GM13977 (cell line): ENCODE measurements around the gene POM121.
"Not testable (repeated sequence)": the region's sequence is repeated elsewhere in the genome, so short reads cannot be mapped to it uniquely, and the experiment has no call there.

Experiments used
- DNase-seq: peaks from one replicate; pipeline ENCODE4 v3.0.0; 2012; ENCODE audit warnings: low spot score
- in situ Hi-C: fragments of 300-500 bp; cut with MboI; formaldehyde crosslinking; loops from one replicate; pipeline ENCODE4 v1.12.0; 2022; ENCODE audit warnings: low sequenced_read_pairs, low pct_unique_long_range_greater_than_20kb, mixed read lengths, inconsistent platforms; ENCODE audit not compliant: unreplicated experiment
- TF ChIP-seq, protein P1 (sequence below): IDR thresholded peaks from 2 replicates; pipeline ENCODE4 v1.5.1; 2012; ENCODE audit warnings: mild to moderate bottlenecking, control low read depth; ENCODE audit not compliant: insufficient read depth; ENCODE audit errors: extremely low read depth, missing control alignments

The POM121 gene

DNA sequence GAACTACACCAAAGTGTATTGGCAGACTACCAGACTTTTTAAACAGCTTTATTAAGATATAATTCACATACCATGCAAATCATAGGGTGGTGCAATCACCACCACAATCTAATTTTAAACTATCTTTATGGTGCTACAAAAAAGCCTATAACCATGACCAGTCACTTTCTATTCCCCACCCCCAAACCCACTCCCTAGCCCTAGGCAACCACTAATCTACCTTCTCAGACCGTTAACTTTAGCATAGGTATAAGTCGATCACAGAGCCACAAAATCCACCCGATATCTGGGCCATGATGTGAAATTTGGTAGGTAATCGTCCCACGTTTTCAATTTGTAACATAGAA is 536 bp upstream of the POM121 start:
- in situ Hi-C loops, result no loop called here
- no peak for DNase-seq

DNA sequence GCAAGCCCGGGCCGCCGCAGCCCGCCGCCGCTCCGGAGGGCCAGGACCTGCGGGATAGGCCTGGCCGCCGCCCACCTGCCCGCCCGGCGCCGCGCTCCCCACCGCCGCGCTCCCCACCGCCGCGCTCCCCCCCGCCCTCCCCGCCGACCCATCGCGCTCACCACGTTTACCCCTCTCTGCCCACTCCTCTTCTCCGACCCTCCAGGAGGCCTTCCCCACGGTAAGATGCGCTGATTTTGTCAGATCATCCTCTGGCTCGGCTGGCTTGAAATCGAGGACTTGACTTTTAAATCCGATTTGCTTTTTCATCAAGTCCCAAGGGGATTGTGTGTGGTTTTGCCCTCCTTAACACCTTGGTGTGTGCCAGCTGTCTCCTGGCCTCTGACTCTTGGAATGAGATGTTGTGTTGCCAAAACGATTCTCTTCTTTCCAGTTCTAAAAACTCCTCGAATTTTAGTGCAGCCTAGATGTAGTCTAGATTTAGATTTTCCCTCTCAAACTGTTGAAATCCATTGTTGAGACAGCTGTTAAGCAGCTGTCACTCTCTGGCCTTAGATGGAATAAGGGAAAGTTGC is 738 bp downstream of the POM121 start:
- DNase-seq, result peak; percentile 9
- in situ Hi-C loops, result no loop called here
- TF ChIP-seq, protein P1, sequence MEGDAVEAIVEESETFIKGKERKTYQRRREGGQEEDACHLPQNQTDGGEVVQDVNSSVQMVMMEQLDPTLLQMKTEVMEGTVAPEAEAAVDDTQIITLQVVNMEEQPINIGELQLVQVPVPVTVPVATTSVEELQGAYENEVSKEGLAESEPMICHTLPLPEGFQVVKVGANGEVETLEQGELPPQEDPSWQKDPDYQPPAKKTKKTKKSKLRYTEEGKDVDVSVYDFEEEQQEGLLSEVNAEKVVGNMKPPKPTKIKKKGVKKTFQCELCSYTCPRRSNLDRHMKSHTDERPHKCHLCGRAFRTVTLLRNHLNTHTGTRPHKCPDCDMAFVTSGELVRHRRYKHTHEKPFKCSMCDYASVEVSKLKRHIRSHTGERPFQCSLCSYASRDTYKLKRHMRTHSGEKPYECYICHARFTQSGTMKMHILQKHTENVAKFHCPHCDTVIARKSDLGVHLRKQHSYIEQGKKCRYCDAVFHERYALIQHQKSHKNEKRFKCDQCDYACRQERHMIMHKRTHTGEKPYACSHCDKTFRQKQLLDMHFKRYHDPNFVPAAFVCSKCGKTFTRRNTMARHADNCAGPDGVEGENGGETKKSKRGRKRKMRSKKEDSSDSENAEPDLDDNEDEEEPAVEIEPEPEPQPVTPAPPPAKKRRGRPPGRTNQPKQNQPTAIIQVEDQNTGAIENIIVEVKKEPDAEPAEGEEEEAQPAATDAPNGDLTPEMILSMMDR, result no peak

More for the DNA sequence above, 536 bp upstream of the POM121 start:
- TF ChIP-seq, protein P1, result no peak

DNA sequence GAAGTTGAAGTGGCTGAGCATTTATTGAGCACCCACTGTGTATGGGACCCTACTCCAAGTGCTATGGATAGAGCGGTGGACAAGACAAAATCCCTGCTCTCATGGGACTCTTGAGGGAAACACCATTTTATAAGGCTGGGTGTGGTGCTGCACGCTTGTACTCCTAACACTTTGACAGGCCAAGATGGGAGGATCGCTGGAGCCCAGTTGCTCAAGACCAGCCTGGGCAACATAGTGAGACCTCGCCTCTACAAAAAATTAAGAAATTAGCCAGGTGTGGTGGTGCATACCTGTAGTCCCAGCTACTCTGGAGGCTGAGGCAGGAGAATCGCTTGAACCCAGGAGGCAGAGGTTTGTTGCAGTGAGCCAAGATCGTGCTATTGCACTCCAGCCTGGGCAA is 2.9 kb downstream of the POM121 start:
- DNase-seq, in situ Hi-C loops: not testable (repeated sequence)

DNA sequence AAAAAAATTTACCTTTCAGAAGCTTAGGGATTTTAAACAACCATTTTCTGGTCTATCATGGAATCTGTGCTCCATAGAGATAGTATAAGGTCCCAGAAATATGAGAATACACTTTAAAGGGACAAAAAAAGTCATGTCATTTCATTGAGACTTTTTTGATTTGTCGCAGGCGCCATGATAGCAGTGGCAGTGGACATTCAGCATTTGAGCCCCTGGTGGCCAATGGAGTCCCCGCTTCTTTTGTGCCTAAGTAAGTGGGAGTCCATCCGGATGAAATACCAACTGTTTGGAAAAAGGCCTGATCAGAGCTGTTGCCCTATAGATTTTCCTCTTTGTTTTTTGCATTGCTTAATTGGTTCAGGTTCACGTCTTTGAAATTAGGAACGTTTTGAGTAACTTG is 3.3 kb downstream of the POM121 start:
- in situ Hi-C loops, DNase-seq: not testable (repeated sequence)

DNA sequence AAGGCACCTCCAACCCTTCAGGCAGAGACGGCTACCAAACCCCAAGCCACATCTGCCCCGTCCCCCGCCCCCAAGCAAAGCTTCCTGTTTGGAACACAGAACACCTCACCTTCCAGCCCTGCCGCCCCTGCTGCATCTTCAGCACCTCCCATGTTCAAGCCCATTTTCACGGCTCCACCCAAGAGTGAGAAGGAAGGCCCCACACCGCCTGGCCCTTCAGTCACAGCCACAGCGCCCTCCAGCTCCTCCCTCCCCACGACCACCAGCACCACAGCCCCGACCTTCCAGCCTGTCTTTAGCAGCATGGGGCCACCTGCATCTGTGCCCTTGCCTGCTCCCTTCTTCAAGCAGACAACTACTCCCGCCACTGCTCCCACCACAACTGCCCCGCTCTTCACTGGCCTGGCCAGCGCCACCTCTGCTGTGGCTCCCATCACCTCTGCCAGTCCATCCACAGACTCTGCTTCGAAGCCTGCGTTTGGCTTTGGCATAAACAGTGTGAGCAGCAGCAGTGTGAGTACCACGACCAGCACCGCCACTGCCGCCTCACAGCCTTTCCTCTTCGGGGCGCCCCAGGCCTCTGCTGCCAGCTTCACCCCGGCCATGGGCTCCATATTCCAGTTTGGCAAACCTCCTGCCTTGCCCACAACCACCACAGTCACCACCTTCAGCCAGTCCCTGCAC is 17.3 kb downstream of the POM121 start:
- DNase-seq, in situ Hi-C loops: not testable (repeated sequence)

DNA sequence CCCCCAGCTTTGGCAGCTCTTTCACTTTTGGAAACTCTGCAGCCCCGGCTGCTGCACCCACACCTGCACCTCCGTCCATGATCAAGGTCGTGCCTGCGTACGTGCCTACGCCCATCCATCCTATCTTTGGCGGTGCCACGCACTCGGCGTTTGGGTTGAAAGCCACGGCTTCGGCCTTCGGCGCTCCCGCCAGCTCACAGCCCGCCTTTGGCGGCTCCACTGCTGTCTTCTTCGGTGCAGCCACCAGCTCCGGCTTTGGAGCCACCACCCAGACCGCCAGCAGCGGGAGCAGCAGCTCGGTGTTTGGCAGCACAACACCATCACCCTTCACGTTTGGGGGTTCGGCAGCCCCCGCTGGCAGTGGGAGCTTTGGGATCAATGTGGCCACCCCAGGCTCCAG is 18.1 kb downstream of the POM121 start:
- in situ Hi-C loops, result not testable (repeated sequence)

DNA sequence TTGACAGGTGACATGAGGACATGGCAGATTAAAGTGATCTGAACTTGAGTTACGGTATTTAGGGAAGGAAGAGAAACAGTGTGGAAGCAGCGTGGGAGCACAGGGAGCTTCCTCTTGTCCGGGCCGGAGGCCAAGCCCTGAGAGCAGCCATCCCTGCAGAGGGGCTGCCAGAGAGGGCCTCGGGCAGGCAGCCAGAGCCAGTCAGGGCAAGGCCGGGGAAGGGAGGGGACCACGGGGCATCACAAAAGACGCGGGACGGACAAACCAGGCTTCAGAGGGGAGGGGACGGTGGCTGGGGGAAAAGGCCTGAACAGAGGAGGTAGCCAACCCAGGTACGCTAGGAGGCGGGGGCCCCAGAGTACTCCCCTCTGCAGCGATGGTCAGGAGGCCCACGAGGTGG is 20.0 kb downstream of the POM121 start:
- in situ Hi-C loops, DNase-seq: not testable (repeated sequence)

More for the DNA sequence above, 18.1 kb downstream of the POM121 start:
- not testable (repeated sequence) for DNase-seq

DNA sequence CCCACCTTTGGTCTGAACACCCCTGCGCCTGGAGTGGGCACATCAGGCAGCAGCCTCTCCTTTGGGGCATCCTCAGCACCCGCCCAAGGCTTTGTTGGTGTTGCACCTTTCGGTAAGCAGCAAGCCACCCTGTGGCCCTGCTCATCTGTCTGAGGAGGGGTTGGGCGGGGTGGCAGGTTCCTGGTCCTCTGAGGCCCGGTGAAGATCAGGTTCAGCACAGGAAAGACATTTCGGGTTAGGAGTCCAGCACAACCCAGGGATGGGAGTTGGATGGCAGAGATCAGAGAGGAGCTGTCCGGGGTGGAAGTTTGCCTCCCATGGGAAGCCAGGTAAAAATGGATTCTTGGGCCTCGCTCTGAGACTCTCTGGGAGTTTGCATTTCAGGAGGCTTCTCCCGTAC is 20.7 kb downstream of the POM121 start:
- DNase-seq, in situ Hi-C loops: not testable (repeated sequence)

DNA sequence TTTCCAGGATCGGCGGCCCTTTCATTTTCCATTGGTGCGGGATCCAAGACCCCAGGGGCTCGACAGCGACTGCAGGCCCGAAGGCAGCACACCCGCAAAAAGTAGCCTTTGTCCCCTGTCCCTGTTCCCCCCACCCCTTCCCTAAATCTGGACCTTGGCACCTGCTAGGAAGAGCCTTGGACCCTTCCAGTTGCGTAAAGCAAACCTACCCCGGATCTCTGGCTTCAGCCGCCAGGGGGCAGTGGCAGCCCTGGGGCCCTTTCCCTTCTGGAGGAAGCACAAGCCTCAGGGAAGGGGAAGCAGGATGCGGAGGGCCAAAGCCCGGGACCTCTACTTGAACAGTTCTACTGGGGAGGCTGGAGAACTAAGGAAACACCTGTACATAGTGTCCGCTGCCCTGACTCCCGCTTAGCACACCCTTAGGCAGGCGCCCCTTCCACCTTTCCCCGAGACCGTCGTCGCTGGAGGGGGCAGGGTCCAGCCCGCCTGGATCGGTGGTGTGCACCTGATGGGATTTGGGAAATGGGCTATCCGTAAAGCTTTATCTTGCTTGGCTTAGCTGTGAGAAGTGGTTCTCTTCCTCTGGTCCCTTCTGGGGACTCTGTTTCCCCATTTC is 21.3 kb downstream of the POM121 start:
- in situ Hi-C loops, DNase-seq: not testable (repeated sequence)

DNA sequence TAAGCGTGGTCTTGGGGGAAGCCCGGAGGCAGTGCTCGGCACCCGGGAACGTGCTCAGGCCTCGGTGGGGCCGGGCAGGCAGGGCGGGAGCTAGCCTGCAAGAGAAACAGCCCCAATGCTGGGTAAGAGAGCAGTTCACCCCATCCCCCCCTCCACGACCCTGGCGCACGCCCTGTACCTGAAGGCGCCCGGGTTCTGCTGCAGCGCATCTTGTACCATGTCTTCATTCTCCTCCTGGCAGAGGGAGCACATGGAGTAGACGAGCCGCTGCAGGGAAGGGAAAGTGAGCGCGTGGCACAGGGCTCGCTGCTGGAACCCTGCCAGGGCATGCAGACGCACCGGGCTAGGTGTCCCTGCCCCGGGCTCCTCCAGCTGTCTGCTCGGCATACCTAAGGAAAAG is 23.8 kb downstream of the POM121 start:
- in situ Hi-C loops, DNase-seq: not testable (repeated sequence)

DNA sequence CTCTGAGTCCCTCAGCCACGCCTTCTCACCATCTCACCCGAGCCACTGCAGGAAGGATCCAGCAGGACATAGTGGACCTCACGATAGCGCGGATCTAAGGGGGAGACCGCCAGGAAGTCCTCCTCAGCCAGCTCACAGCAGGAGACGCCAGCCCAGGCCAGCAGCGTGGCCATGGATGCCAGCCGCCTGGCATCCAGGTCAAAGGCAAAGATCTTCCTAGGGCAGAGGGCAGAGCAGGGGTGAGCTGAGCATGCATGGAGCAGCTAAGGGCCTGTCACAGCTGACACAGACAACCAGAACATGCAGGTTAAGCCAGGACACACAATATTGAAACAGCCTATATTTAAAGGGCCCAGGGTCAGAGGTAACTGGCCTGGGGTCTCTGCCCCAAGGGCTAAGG is 24.4 kb downstream of the POM121 start:
- in situ Hi-C loops, DNase-seq: not testable (repeated sequence)

DNA sequence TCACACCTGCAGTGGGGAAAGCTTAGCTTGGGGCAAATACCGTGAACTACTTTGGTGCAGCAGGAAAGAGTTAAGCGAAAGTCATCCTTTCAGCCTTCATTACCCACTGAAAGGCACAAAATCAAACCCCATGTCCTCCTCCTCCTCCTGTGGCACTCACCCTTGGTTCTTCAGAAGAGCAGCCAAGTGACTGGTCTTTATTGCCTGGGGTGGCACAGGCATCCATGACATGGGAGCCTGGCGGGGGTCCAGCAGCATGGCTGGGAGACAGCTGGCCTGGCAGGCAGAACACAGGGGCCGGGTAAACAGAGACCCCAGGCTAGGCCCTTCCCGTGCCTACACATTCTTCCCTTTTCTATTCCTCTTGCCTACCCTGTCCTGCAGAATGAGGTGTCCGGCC is 24.8 kb downstream of the POM121 start:
- in situ Hi-C loops, DNase-seq: not testable (repeated sequence)

DNA sequence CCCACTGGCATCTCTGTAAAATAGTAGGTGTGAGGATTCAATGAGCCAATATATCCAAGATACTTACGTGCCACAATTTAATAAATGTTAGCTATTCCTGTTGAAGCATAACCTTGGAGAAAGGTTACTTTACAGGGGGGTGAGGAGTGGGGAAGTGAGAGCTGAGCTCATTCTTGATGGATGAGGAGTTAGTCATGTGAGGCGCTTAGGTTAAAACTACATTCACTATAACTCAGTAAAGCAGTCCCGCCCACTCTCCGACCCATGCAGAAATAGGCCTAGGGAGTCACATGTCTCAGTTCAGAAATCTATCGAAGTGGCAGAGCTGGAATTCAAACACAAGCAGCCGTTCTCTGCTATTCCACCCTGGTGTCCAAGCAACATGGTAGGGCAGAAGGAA is 25.5 kb downstream of the POM121 start:
- in situ Hi-C loops, DNase-seq: not testable (repeated sequence)

DNA sequence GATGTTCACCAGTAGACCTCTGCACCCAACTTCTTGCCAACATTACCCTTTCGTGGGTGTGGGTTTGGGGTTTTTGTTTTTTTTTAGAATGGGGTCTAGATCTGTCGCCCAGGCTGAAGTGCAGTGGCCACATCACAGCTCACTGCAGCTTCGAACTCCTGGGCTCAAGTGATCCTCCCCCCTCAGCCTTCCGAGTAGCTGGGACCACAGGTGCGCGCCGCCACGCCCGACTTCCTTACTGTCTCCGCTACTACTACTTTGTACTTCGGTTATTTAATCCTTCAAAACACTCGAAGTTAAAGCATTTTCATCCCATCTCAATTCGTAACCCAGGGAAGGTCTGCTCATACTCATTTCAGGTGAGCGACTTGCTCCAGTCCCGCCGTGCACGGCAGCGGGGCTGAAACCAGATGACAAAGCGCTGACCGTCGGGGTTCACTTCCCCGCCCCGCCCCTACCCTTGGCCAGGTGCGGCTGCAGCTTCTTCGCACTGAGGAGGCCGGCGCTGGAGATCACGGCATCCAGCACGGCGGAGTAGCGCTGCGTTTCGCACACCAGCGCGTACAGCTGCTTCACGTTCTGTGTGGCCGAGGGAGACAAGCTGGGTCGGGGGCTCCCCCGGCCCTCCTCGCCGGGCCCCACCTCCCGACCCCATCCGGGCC is 29.1 kb downstream of the POM121 start:
- DNase-seq, in situ Hi-C loops: not testable (repeated sequence)

DNA sequence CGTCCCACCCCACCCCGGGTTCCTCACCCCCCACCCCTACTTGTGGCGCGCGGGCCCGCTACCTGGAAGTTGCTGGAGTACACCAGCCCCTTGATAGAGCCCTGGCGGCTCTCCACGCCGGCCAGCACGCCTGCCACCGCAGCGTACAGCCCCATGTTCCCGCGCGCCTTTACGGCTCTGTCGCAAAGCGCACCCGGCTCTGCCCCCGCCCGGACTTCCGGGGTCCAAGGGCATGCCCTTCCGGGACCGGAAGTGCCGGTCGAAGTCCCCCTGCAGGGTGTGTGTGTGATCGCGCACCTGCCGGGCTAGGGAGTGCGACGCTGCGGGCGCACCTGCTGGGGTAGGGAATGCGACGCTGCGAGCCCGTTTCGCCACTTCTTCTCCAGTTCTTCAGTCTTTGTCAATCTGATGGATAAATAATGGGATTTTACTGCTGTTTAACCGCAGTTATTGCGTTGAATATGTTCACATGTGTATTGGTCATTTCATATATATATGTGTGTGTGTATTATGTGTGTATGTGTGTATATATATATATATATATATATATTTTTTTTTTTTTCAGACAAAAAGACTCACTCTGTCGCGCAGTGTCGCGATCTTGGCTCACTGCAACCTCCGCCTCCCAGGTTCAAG is 29.8 kb downstream of the POM121 start:
- DNase-seq, in situ Hi-C loops: not testable (repeated sequence)
